ENCODE measurements around the gene FARP1.

- TF ChIP-seq POLR2A (IDR thresholded peaks at IDR 0.05) (no peak), CTCF (IDR thresholded peaks at IDR 0.05) (no peak)
Measured at GRCh38 chr13:98328511-98328910, 185.6 kb downstream of the FARP1 start.
